NCI-H1694 treated with DMSO at 0.1 percent for 48 hours (cell line): ENCODE results near the gene TCEA2.

ENCODE experiments used
- DNase-seq: peaks from one replicate; lab custom pipeline; 2025; lab: John Stamatoyannopoulos, UW

Gene TCEA2

GRCh38 chr20:64065062-64065973 is 2.3 kb downstream of the TCEA2 start:
- no peak for DNase-seq

GRCh38 chr20:64065974-64066343 is 3.0 kb downstream of the TCEA2 start:
- DNase-seq, result no peak

- DNase-seq, result no peak
Measured at GRCh38 chr20:64067005-64067632, 4.1 kb downstream of the TCEA2 start.

- DNase-seq, result no peak
Measured at GRCh38 chr20:64067733-64068307, 4.8 kb downstream of the TCEA2 start.

- no peak for DNase-seq
Measured at GRCh38 chr20:64068386-64069208, 5.6 kb downstream of the TCEA2 start.

GRCh38 chr20:64069209-64069613 is 6.2 kb downstream of the TCEA2 start:
- no peak for DNase-seq

- DNase-seq, result no peak
Measured at GRCh38 chr20:64069614-64070243, 6.7 kb downstream of the TCEA2 start.

GRCh38 chr20:64070244-64070993 is 7.4 kb downstream of the TCEA2 start:
- no peak for DNase-seq

GRCh38 chr20:64071341-64072332 is 8.6 kb downstream of the TCEA2 start:
- no peak for DNase-seq

GRCh38 chr20:64072498-64073063 is 9.6 kb downstream of the TCEA2 start:
- no peak for DNase-seq

- DNase-seq, result no peak
Measured at GRCh38 chr20:64073476-64074183, 10.6 kb downstream of the TCEA2 start.

GRCh38 chr20:64074184-64074789 is 11.3 kb downstream of the TCEA2 start:
- DNase-seq, result no peak

GRCh38 chr20:64074963-64075362 is 12.0 kb downstream of the TCEA2 start:
- no peak for DNase-seq

- DNase-seq, result no peak
Measured at GRCh38 chr20:64075556-64075955, 12.6 kb downstream of the TCEA2 start.

GRCh38 chr20:64076061-64076997 is 13.3 kb downstream of the TCEA2 start:
- no peak for DNase-seq

GRCh38 chr20:64077094-64077493 is 14.1 kb downstream of the TCEA2 start:
- DNase-seq, result no peak

GRCh38 chr20:64077541-64077875 is 14.5 kb downstream of the TCEA2 start:
- no peak for DNase-seq
